K562 (cell line): ENCODE measurements around the gene ST6GALNAC3. TPM values are rescaled to one million over a fixed set of nuclear protein-coding genes. Genes with fewer than 3 reads are reported as not detected.

Experiments
- ATAC-seq: fragments of 200-7000 bp; cut with Tn5 transposase; 3 replicates; pipeline ENCODE4 v1.9.1; 2020; ENCODE audit warnings: moderate library complexity
- BruUV-seq: library from RNA; stranded (reverse); fragments of 400-500 nt; replicated peaks from 2 replicates; lab custom pipeline; 2021; lab: Mats Ljungman, UMichigan
- CTCF ChIA-PET: fragments of 300-600 bp; formaldehyde crosslinking; extraction: SDS; loops from one replicate; lab custom pipeline; 2021; ENCODE audit warnings: low intra/inter-chr PET ratio; lab: Yijun Ruan, JAX
- POLR2A ChIA-PET: fragments of 300-600, 350-650 bp; sonication (Branson Sonifier 250); formaldehyde crosslinking; extraction: SDS; loops from one replicate; lab custom pipeline; 2021; ENCODE audit warnings: antibody characterized with exemption, inconsistent platforms; lab: Yijun Ruan, JAX
- DNase-seq, 4 experiments: peaks; one replicate each; pipeline versions ENCODE4 v3.0.0 to v3.0.0-alpha.2; 2011 to 2018; ENCODE audit warnings: low spot score in 3 of 4, mixed read lengths in 3 of 4; ENCODE audit errors: extremely low read depth in 1 of 4
- FAIRE-seq: peaks from 2 replicates; lab custom pipeline; 2011; peaks lifted over from hg19 to GRCh38; lab: Jason Lieb, UNC
- H2AFZ ChIP-seq: 2 replicates; pipeline ENCODE4 v1.6.0; 2011; ENCODE audit warnings: low read depth, low read length, control low read depth, inconsistent platforms
- H3K27ac ChIP-seq: fragments of 200-600 bp; 3 replicates; pipeline ENCODE4 v1.8.0; 2011; ENCODE audit warnings: low read depth, mild to moderate bottlenecking, control low read depth, inconsistent platforms, low read length, moderate library complexity, mixed read lengths; ENCODE audit errors: extremely low read depth
- H3K27me3 ChIP-seq, 2 experiments: fragments of 300-600 bp in 1 of 2; 2 replicates in 1 of 2; 3 replicates in 1 of 2; pipeline versions ENCODE4 v1.6.0 to v1.8.0; 2011; ENCODE audit warnings: inconsistent platforms in 2 of 2, low read length in 2 of 2, mild to moderate bottlenecking in 1 of 2, mixed read lengths in 1 of 2, moderate library complexity in 1 of 2; ENCODE audit not compliant: control insufficient read depth in 2 of 2, insufficient read depth in 2 of 2
- H3K36me3 ChIP-seq: fragments of 300-600 bp; 3 replicates; pipeline ENCODE4 v1.8.0; 2011; ENCODE audit warnings: mild to moderate bottlenecking, low read length, inconsistent platforms; ENCODE audit not compliant: control insufficient read depth, insufficient read depth
- H3K4me1 ChIP-seq, 2 experiments: fragments of 200-600 bp in 1 of 2; replicated peaks in 1 of 2; 2 replicates in 1 of 2; 3 replicates in 1 of 2; pipeline versions ENCODE4 v1.5.1 to v1.8.0; 2011; ENCODE audit warnings: inconsistent platforms in 2 of 2, low read length in 2 of 2, mild to moderate bottlenecking in 1 of 2, mixed read lengths in 1 of 2, moderate library complexity in 1 of 2; ENCODE audit not compliant: control insufficient read depth in 2 of 2, insufficient read depth in 2 of 2
- H3K4me2 ChIP-seq: 2 replicates; pipeline ENCODE4 v1.6.1; 2011; ENCODE audit warnings: low read length, control low read depth, inconsistent platforms, mixed read lengths; ENCODE audit not compliant: insufficient read depth
- H3K4me3 ChIP-seq: fragments of 200-600 bp; sonication (generic), shearing (Covaris generic); 2 replicates; pipeline ENCODE4 v1.5.1; 2016; ENCODE audit warnings: control low read depth, inconsistent platforms
- H3K79me2 ChIP-seq: fragments of 200-600 bp; 3 replicates; pipeline ENCODE4 v1.8.0; 2011; ENCODE audit warnings: low read length, inconsistent platforms; ENCODE audit not compliant: control insufficient read depth, insufficient read depth
- H3K9ac ChIP-seq, 2 experiments: 2 replicates each; pipeline versions ENCODE4 v1.6.0 to v1.6.1; 2011; ENCODE audit warnings: low read depth in 2 of 2, low read length in 2 of 2, control low read depth in 1 of 2, inconsistent platforms in 1 of 2, mild to moderate bottlenecking in 1 of 2, mixed read lengths in 1 of 2; ENCODE audit not compliant: insufficient read depth in 1 of 2
- H3K9me1 ChIP-seq: one replicate; pipeline ENCODE4 v1.6.0; 2011; ENCODE audit warnings: inconsistent platforms, mild to moderate bottlenecking, low read length, moderate library complexity; ENCODE audit not compliant: control insufficient read depth, insufficient read depth
- H3K9me3 ChIP-seq: replicated peaks from 2 replicates; pipeline ENCODE4 v1.5.1; 2011; ENCODE audit warnings: low read depth, low read length, inconsistent platforms; ENCODE audit not compliant: control insufficient read depth, insufficient read depth
- H4K20me1 ChIP-seq: replicated peaks from 2 replicates; pipeline ENCODE4 v1.6.1; 2011; ENCODE audit warnings: low read length, inconsistent platforms, mixed read lengths; ENCODE audit not compliant: control insufficient read depth, insufficient read depth
- BDP1 ChIP-seq: IDR thresholded peaks from 3 replicates; pipeline ENCODE4 v1.6.1; 2011; ENCODE audit not compliant: insufficient read length, insufficient read depth
- EP300 ChIP-seq: IDR thresholded peaks from 2 replicates; pipeline ENCODE4 v1.6.1; 2012; ENCODE audit warnings: low read length, improper control_type of control experiment
- LARP7 ChIP-seq: fragments of 450-650 bp; IDR thresholded peaks from 2 replicates; pipeline ENCODE4 v1.6.1; 2016
- NCOA6 ChIP-seq: fragments of 450-650 bp; IDR thresholded peaks from 2 replicates; pipeline ENCODE4 v1.6.1; 2017; ENCODE audit warnings: mild to moderate bottlenecking
- NFXL1 ChIP-seq: fragments of 450-650 bp; formaldehyde crosslinking; IDR thresholded peaks from 2 replicates; pipeline ENCODE4 v1.4.0; 2021; ENCODE audit warnings: mild to moderate bottlenecking
- ZC3H4 ChIP-seq: sonication (generic); formaldehyde crosslinking; IDR thresholded peaks from 2 replicates; pipeline ENCODE4 v1.9.0; 2021; ENCODE audit warnings: missing genetic modification reagents, borderline replicate concordance
- ZNF140 ChIP-seq: fragments of 250-450 bp; sonication (Bioruptor Pico); IDR thresholded peaks from 2 replicates; pipeline ENCODE4 v1.8.0; 2021; ENCODE audit warnings: moderate library complexity, mild to moderate bottlenecking, inconsistent platforms
- ZNF224 ChIP-seq: sonication (generic); formaldehyde crosslinking; IDR thresholded peaks from 2 replicates; pipeline ENCODE4 v1.8.0; 2022; ENCODE audit warnings: mild to moderate bottlenecking, missing genetic modification reagents
- ZNF274 ChIP-seq: IDR thresholded peaks from 2 replicates; pipeline ENCODE4 v1.6.1; 2011; ENCODE audit warnings: low read depth, mild to moderate bottlenecking, low read length, moderate library complexity, borderline replicate concordance
- WGBS: fragments of 100-300 bp; shearing (Covaris generic); methylation state at CpG from one replicate; pipeline ENCODE4 v1.1.6; 2016; ENCODE audit warnings: low coverage, mixed read lengths; ENCODE audit not compliant: insufficient coverage; ENCODE audit errors: missing lambda C conversion rate; 5-methylcytosine and 5-hydroxymethylcytosine counted together
- in situ Hi-C: fragments of 300-500 bp; cut with MboI; formaldehyde crosslinking; loops from 4 replicates; pipeline ENCODE4 v1.15.0; 2018; ENCODE audit warnings: inconsistent platforms, mixed read lengths
- intact Hi-C: fragments of 100-400 bp; cut with micrococcal nuclease; formaldehyde crosslinking; loops from 2 replicates; pipeline ENCODE4 v1.14.2; 2022
- polyA plus RNA-seq, 8 experiments: library from polyadenylated mRNA; depleted of rRNA in 4 of 8; stranded (reverse) in 5 of 8; unstranded in 3 of 8; fragments of >200 nt; fragmentation: Nextera tagmentation in 2 of 8; fragmentation: Illumina TruSeq in 1 of 8; extraction: Ambion mirVana in 2 of 8; extraction: Trizol in 1 of 8; gene quantifications; 2 replicates each; pipeline versions ENCODE4 v1.2.1 to v1.2.3, GENCODE V29; 2011 to 2014; ENCODE audit warnings: inconsistent platforms in 1 of 8, missing spikeins in 1 of 8
- total RNA-seq, 7 experiments: library from RNA; depleted of rRNA in 6 of 7; stranded (reverse); fragments of >200 nt in 6 of 7; fragmentation: Illumina TruSeq in 2 of 7; extraction: Trizol in 2 of 7; gene quantifications; 2 replicates each; pipeline versions ENCODE4 v1.2.1 to v1.2.3, GENCODE V29; 2011 to 2021; ENCODE audit warnings: low replicate concordance in 1 of 7
- TF ChIP-seq, protein P1 (sequence below), 3 experiments: IDR thresholded peaks in 2 of 3; conservative IDR thresholded peaks in 1 of 3; 2 replicates each; pipeline ENCODE4 v1.5.1; 2011 to 2012; ENCODE audit warnings: low read length in 3 of 3, mild to moderate bottlenecking in 3 of 3, control low read depth in 2 of 3, improper control_type of control experiment in 1 of 3, inconsistent platforms in 1 of 3, low read depth in 1 of 3, mixed read lengths in 1 of 3, moderate library complexity in 1 of 3; ENCODE audit not compliant: insufficient read depth in 2 of 3

The ST6GALNAC3 gene
- total and polyA plus RNA-seq, 9 of the 15 experiments (the other 6 are each of a cell fraction or from before 2014, with no cell fraction given) = 0.04 to 0.29 (median 0.18) TPM; not detected in 6

DNA sequence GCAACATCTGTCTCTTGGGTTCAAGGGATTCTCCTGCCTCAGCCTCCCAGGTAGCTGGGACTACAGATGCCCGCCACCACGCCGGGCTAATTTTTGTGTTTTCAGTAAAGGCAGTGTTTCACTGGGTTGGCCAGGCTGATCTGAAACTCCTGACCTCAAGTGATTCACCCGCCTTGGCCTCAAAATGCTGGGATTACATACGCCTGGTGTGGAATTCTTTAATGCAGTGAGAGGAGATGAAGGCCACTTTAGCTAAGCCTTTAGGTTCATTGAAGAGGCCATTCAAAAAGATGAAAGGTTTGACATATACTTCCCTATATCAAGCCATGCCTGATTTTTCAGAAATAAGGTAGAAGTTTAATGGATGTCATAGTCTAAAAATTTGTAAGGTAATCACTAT lies 162.7 kb downstream of the ST6GALNAC3 start:
- ChIA-PET CTCF (no interaction called here), POLR2A (no interaction called here)
- Histone ChIP-seq H3K27ac (no peak overlapping the region), H3K9ac (no peak overlapping the region), H3K4me1 (no peaks in the 10 kb centered on the region), H3K79me2 (no peaks in the 10 kb centered on the region), H2AFZ (no peak overlapping the region), H3K9me1 (no peaks in the 10 kb centered on the region), H3K36me3 (no peaks in the 10 kb centered on the region), H3K27me3 (no peaks in the 10 kb centered on the region), H3K4me3 (no peak overlapping the region), H3K4me2 (no peak overlapping the region), H4K20me1 (no peaks in the 10 kb centered on the region), H3K9me3 (no peaks in the 10 kb centered on the region)
- ATAC-seq (no peak), FAIRE-seq (no peak), DNase-seq (no peak)
- 0% methylated on average over 5 of the region's 5 CpGs for WGBS
- intact Hi-C loops (no loop called here), in situ Hi-C loops (no loop called here)
- no TSS peak for BruUV-seq
- no peak for TF ChIP-seq EP300
- no peak for TF ChIP-seq BDP1
- TF ChIP-seq, protein P1, sequence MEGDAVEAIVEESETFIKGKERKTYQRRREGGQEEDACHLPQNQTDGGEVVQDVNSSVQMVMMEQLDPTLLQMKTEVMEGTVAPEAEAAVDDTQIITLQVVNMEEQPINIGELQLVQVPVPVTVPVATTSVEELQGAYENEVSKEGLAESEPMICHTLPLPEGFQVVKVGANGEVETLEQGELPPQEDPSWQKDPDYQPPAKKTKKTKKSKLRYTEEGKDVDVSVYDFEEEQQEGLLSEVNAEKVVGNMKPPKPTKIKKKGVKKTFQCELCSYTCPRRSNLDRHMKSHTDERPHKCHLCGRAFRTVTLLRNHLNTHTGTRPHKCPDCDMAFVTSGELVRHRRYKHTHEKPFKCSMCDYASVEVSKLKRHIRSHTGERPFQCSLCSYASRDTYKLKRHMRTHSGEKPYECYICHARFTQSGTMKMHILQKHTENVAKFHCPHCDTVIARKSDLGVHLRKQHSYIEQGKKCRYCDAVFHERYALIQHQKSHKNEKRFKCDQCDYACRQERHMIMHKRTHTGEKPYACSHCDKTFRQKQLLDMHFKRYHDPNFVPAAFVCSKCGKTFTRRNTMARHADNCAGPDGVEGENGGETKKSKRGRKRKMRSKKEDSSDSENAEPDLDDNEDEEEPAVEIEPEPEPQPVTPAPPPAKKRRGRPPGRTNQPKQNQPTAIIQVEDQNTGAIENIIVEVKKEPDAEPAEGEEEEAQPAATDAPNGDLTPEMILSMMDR (IDR thresholded peaks at IDR 0.05 in 2 of 3, conservative IDR thresholded peaks at IDR 0.05 in 1 of 3; ENCODE audit: insufficient read depth in 2 of 3, low read depth in 1 of 3, low read length in 3 of 3) = no peak
- TF ChIP-seq ZNF224 = no peak
- no peak for TF ChIP-seq ZNF140 (CRISPR knock-in tag)
- TF ChIP-seq ZC3H4 = no peak
- TF ChIP-seq NFXL1 (CRISPR knock-in tag) = no peak
- no peak for TF ChIP-seq LARP7
- no peak for TF ChIP-seq ZNF274
- no peak for TF ChIP-seq NCOA6
